HEK293T (cell line): ENCODE data around the gene MAU2.

ENCODE experiments used
- BHLHE40 ChIP-seq: fragments of 450-650 bp; IDR thresholded peaks from 2 replicates; pipeline ENCODE4 v1.6.1; 2016; ENCODE audit warnings: mild to moderate bottlenecking, moderate library complexity, borderline replicate concordance
- CTBP1 ChIP-seq: fragments of 450-650 bp; IDR thresholded peaks from 2 replicates; pipeline ENCODE4 v1.6.1; 2016; ENCODE audit warnings: borderline replicate concordance
- ELF4 ChIP-seq: fragments of 450-650 bp; IDR thresholded peaks from 2 replicates; pipeline ENCODE4 v1.6.1; 2017; ENCODE audit warnings: antibody characterized with exemption
- FOXA1 ChIP-seq: fragments of 450-650 bp; IDR thresholded peaks from 2 replicates; pipeline ENCODE4 v1.6.1; 2016; ENCODE audit warnings: mild to moderate bottlenecking
- FOXK2 ChIP-seq: fragments of 450-650 bp; IDR thresholded peaks from 2 replicates; pipeline ENCODE4 v1.6.1; 2016; ENCODE audit warnings: mild to moderate bottlenecking
- FOXM1 ChIP-seq: fragments of 450-650 bp; IDR thresholded peaks from 2 replicates; pipeline ENCODE4 v1.6.1; 2017; ENCODE audit warnings: mild to moderate bottlenecking, borderline replicate concordance
- HDGF ChIP-seq: fragments of 450-650 bp; IDR thresholded peaks from 2 replicates; pipeline ENCODE4 v1.6.1; 2017; ENCODE audit warnings: antibody characterized with exemption, borderline replicate concordance
- L3MBTL2 ChIP-seq: fragments of 450-650 bp; conservative IDR thresholded peaks from 2 replicates; pipeline ENCODE4 v1.6.1; 2016; ENCODE audit warnings: mild to moderate bottlenecking
- LEF1 ChIP-seq: fragments of 450-650 bp; IDR thresholded peaks from 2 replicates; pipeline ENCODE4 v1.6.1; 2017; ENCODE audit warnings: mild to moderate bottlenecking, borderline replicate concordance
- SP1 ChIP-seq: fragments of 450-650 bp; IDR thresholded peaks from 2 replicates; pipeline ENCODE4 v1.6.1; 2017
- SUZ12 ChIP-seq: fragments of 450-650 bp; IDR thresholded peaks from 2 replicates; pipeline ENCODE4 v1.6.1; 2016; ENCODE audit warnings: mild to moderate bottlenecking
- TARDBP ChIP-seq: fragments of 450-650 bp; IDR thresholded peaks from 2 replicates; pipeline ENCODE4 v1.6.1; 2016
- ZNF384 ChIP-seq: fragments of 450-650 bp; IDR thresholded peaks from 2 replicates; pipeline ENCODE4 v1.6.1; 2016

GRCh38 chr19:19368087-19368486, 47.5 kb downstream of the MAU2 start:
- TF ChIP-seq SP1 (no peak), CTBP1 (no peak), HDGF (no peak), SUZ12 (no peak), FOXM1 (no peak), BHLHE40 (no peak), TARDBP (no peak), ELF4 (no peak), FOXA1 (no peak), FOXK2 (no peak), ZNF384 (no peak), L3MBTL2 (no peak), LEF1 (no peak)
